ENCODE data around the gene PARD3.

The PARD3 gene

DNA sequence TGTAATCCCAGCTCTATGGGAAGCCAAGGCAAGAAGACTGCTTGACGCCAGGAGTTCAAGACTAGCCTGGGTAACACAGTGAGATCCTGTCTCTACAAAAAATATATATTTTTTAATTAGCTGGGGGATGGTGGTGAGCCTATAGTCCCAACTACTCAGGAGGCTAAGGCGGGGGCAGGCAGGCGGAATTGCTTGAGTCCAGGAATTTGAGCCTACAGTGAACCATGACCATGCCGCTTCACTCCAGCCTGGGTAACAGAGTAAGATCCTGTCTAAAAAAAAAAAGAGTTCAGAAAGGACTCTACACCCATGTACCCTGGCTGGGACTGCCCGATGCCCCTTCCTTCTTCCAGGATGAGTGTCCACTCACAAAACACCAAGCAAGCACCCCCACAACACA lies 648.7 kb downstream of the PARD3 start:
- H3K4me1 ChIP-seq (ENCODE audit: control insufficient read depth, low read length) = no peaks in the 10 kb centered on the region
- no peaks in the 10 kb centered on the region for H3F3A ChIP-seq (ENCODE audit: control insufficient read depth, insufficient read depth)
- H3K27ac ChIP-seq (ENCODE audit: low read depth, low read length) = no peak overlapping the region
- no peak for TF ChIP-seq EZH2phosphoT487 (IDR thresholded peaks at IDR 0.05; ENCODE audit: borderline replicate concordance, low read length)
- TF ChIP-seq, protein P1, sequence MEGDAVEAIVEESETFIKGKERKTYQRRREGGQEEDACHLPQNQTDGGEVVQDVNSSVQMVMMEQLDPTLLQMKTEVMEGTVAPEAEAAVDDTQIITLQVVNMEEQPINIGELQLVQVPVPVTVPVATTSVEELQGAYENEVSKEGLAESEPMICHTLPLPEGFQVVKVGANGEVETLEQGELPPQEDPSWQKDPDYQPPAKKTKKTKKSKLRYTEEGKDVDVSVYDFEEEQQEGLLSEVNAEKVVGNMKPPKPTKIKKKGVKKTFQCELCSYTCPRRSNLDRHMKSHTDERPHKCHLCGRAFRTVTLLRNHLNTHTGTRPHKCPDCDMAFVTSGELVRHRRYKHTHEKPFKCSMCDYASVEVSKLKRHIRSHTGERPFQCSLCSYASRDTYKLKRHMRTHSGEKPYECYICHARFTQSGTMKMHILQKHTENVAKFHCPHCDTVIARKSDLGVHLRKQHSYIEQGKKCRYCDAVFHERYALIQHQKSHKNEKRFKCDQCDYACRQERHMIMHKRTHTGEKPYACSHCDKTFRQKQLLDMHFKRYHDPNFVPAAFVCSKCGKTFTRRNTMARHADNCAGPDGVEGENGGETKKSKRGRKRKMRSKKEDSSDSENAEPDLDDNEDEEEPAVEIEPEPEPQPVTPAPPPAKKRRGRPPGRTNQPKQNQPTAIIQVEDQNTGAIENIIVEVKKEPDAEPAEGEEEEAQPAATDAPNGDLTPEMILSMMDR (IDR thresholded peaks at IDR 0.05; ENCODE audit: low read depth, low read length, poor library complexity, severe bottlenecking) = no peak
- no peaks in the 10 kb centered on the region for H3K9me3 ChIP-seq (ENCODE audit: control insufficient read depth, insufficient read depth, low read length)
- no peak overlapping the region for H3K4me2 ChIP-seq (ENCODE audit: low read length)
- H4K20me1 ChIP-seq (ENCODE audit: control insufficient read depth, insufficient read depth, low read depth, low read length) = no peaks in the 10 kb centered on the region
- no peaks in the 10 kb centered on the region for H3K27me3 ChIP-seq (ENCODE audit: control insufficient read depth, low read length)
- no peaks in the 10 kb centered on the region for H3K79me2 ChIP-seq (ENCODE audit: control insufficient read depth, low read length)
- no peaks in the 10 kb centered on the region for H3K36me3 ChIP-seq (ENCODE audit: control insufficient read depth, low read length)
- no peak overlapping the region for H3K4me3 ChIP-seq (ENCODE audit: low read length)
- no peaks in the 10 kb centered on the region for H3K9me2 ChIP-seq (replicated peaks; ENCODE audit: control insufficient read depth, low read length)

DNA sequence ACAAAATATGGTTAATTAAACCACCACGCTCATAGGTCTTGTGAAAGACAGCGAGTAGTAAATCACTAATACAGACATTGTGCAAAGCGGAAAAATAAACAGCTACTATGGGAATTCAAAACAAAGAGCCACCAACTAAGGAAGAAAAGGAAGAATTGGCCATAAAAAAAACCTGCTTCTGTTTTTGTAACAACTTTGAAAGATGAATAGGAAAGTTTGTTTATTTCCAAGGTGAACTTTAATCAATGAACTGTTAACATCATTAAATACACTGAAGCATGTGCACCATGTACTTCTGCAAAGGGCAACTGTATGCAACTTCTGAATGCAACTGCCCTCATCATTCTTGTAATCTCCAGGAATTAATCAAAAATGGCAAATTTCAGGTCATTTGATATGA lies 651.1 kb downstream of the PARD3 start:
- H3K9me3 ChIP-seq (ENCODE audit: control insufficient read depth, insufficient read depth, low read length) = no peaks in the 10 kb centered on the region
- H3K4me3 ChIP-seq (ENCODE audit: low read length) = no peak overlapping the region
- H3K79me2 ChIP-seq (ENCODE audit: control insufficient read depth, low read length) = no peaks in the 10 kb centered on the region
- no peak overlapping the region for H3K27ac ChIP-seq (ENCODE audit: low read depth, low read length)
- H4K20me1 ChIP-seq (ENCODE audit: control insufficient read depth, insufficient read depth, low read depth, low read length) = no peaks in the 10 kb centered on the region
- TF ChIP-seq EZH2phosphoT487 (IDR thresholded peaks at IDR 0.05; ENCODE audit: borderline replicate concordance, low read length) = no peak
- TF ChIP-seq, protein P1 (IDR thresholded peaks at IDR 0.05; ENCODE audit: low read depth, low read length, poor library complexity, severe bottlenecking) = no peak
- no peaks in the 10 kb centered on the region for H3K36me3 ChIP-seq (ENCODE audit: control insufficient read depth, low read length)
- no peak overlapping the region for H3K4me2 ChIP-seq (ENCODE audit: low read length)
- H3K27me3 ChIP-seq (ENCODE audit: control insufficient read depth, low read length) = no peaks in the 10 kb centered on the region
- H3K9me2 ChIP-seq (replicated peaks; ENCODE audit: control insufficient read depth, low read length) = no peaks in the 10 kb centered on the region
- no peaks in the 10 kb centered on the region for H3F3A ChIP-seq (ENCODE audit: control insufficient read depth, insufficient read depth)
- no peaks in the 10 kb centered on the region for H3K4me1 ChIP-seq (ENCODE audit: control insufficient read depth, low read length)

DNA sequence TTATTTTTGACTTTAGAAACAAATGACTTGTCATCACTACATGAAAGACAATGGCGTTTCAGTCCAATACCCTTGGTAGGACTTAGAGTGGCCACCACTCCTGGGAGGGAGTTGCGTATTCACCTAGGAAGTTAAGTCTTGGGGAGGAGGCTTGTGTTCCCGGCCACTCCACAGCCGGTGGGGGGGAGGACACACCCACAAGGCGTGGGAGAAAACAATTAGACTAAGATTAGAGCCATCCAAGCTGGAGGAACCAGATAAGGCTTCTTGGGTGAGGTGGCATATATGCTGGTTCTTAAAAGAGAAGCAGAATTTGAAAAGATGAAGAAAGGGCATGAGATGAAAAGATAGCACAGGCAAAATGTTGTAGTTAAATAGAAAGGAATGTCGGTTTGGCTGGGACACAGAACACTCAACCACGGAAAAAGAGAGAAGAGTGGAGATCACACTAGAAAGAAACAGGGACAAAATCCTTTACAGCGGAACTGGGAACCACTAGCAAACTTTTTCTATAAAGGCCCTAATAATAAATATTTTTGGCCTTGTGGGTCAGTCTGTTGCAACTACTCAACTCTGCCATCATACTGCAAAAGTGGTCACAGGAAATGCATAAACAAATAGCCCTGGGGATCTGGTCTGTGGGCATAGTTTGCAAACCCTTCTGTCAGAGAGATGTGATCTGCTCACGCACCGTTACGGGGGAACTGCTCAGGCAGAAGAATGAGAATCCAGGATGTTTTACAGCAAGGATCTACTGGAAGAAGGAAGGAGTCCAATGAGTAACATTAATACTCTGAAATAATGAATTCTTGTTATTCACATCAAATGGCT lies 651.8 kb downstream of the PARD3 start:
- H3K27ac ChIP-seq (ENCODE audit: low read depth, low read length) = no peak overlapping the region
- TF ChIP-seq EZH2phosphoT487 (IDR thresholded peaks at IDR 0.05; ENCODE audit: borderline replicate concordance, low read length) = no peak
- TF ChIP-seq, protein P1 (IDR thresholded peaks at IDR 0.05; ENCODE audit: low read depth, low read length, poor library complexity, severe bottlenecking) = no peak
- no peaks in the 10 kb centered on the region for H3K27me3 ChIP-seq (ENCODE audit: control insufficient read depth, low read length)
- H3K79me2 ChIP-seq (ENCODE audit: control insufficient read depth, low read length) = no peaks in the 10 kb centered on the region
- no peaks in the 10 kb centered on the region for H3K36me3 ChIP-seq (ENCODE audit: control insufficient read depth, low read length)
- H3K9me3 ChIP-seq (ENCODE audit: control insufficient read depth, insufficient read depth, low read length) = no peaks in the 10 kb centered on the region
- no peak overlapping the region for H3K4me3 ChIP-seq (ENCODE audit: low read length)
- H3K9me2 ChIP-seq (replicated peaks; ENCODE audit: control insufficient read depth, low read length) = no peaks in the 10 kb centered on the region
- no peaks in the 10 kb centered on the region for H3F3A ChIP-seq (ENCODE audit: control insufficient read depth, insufficient read depth)
- no peaks in the 10 kb centered on the region for H3K4me1 ChIP-seq (ENCODE audit: control insufficient read depth, low read length)
- H3K4me2 ChIP-seq (ENCODE audit: low read length) = no peak overlapping the region
- no peaks in the 10 kb centered on the region for H4K20me1 ChIP-seq (ENCODE audit: control insufficient read depth, insufficient read depth, low read depth, low read length)
